Inferior parietal cortex (tissue), 1 donor: ENCODE results near the gene ZPBP2.
"Not testable (repeated sequence)": the region's sequence is repeated elsewhere in the genome, so short reads cannot be mapped to it uniquely, and the experiment has no call there.

Experiments used
- DNase-seq: peaks from one replicate; pipeline ENCODE4 v3.0.0-alpha.2; 2016; ENCODE audit errors: extremely low spot score

Gene ZPBP2

GRCh38 chr17:39855911-39856649, 11.9 kb upstream of the ZPBP2 start:
- not testable (repeated sequence) for DNase-seq

GRCh38 chr17:39861235-39861634, 6.8 kb upstream of the ZPBP2 start:
- DNase-seq = no peak

- no peak for DNase-seq
Measured at GRCh38 chr17:39863244-39863917, 4.6 kb upstream of the ZPBP2 start.

GRCh38 chr17:39863918-39864746, 3.9 kb upstream of the ZPBP2 start, which contains the start of gene IKZF3:
Gene IKZF3, minus strand, starts transcription at chr17:39864312. Its CDS starts 186 bp downstream, at chr17:39864126.
- DNase-seq = no peak

- DNase-seq = no peak
Measured at GRCh38 chr17:39866013-39866730, 1.8 kb upstream of the ZPBP2 start.

- no peak for DNase-seq
Measured at GRCh38 chr17:39867084-39867879, 720 bp upstream of the ZPBP2 start.

- DNase-seq = no peak
Measured at GRCh38 chr17:39868554-39868942, 546 bp downstream of the ZPBP2 start.

GRCh38 chr17:39870776-39871175, 2.8 kb downstream of the ZPBP2 start:
- no peak for DNase-seq

GRCh38 chr17:39871801-39872200, 3.8 kb downstream of the ZPBP2 start:
- DNase-seq = no peak

- no peak for DNase-seq
Measured at GRCh38 chr17:39872751-39873150, 4.7 kb downstream of the ZPBP2 start.

GRCh38 chr17:39886102-39886501, 18.1 kb downstream of the ZPBP2 start:
- DNase-seq = not testable (repeated sequence)

GRCh38 chr17:39887078-39887477, 19.1 kb downstream of the ZPBP2 start:
- no peak for DNase-seq

- no peak for DNase-seq
Measured at GRCh38 chr17:39889200-39889599, 21.2 kb downstream of the ZPBP2 start.

GRCh38 chr17:39894681-39895376, 26.8 kb downstream of the ZPBP2 start:
- no peak for DNase-seq

GRCh38 chr17:39898088-39898487, 30.1 kb downstream of the ZPBP2 start:
- no peak for DNase-seq

GRCh38 chr17:39899215-39899614, 31.2 kb downstream of the ZPBP2 start:
- no peak for DNase-seq

GRCh38 chr17:39902027-39902426, 34.0 kb downstream of the ZPBP2 start:
- not testable (repeated sequence) for DNase-seq

- no peak for DNase-seq
Measured at GRCh38 chr17:39903158-39903884, 35.3 kb downstream of the ZPBP2 start.

- no peak for DNase-seq
Measured at GRCh38 chr17:39904990-39905288, 36.9 kb downstream of the ZPBP2 start.
